Measurements from ENCODE around the gene UQCR10.

DNA sequence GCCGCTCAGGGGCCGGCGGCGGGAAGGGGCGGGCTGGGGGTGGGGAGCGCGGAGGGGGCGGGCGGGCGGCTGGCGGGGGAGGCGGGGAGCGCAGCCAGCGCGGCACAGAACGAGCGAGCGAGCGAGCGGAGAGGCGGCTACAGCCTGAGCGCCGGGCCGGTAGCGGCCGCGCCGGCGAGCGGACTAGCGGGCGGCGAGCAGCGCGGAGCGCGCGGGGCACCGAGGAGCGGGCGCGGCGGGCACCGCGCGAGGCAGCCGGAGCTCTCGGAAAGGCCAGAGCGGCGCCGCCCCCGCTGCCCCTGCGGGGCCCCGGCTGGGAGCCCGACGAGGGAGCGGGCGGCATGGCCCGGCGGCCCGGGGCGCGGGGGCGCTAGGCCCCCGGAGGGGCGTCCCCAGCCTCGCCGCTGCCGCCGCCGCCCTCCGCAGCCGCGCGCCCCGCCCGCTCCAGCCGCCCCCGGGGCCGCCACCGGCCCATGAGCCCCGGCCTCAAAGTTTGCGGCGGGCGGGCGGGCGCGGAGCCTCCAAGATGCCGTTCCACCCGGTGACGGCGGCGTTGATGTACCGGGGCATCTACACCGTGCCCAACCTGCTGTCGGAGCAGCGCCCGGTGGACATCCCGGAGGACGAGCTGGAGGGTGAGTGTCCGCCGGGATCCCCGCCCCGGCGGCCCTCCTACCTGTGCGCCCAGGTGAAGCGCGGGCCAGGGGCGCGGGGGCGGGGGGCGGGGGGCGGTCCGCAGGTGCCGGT is 47.1 kb upstream of the UQCR10 start, which contains the start of gene CABP7:
- TF ChIP-seq, protein P1, sequence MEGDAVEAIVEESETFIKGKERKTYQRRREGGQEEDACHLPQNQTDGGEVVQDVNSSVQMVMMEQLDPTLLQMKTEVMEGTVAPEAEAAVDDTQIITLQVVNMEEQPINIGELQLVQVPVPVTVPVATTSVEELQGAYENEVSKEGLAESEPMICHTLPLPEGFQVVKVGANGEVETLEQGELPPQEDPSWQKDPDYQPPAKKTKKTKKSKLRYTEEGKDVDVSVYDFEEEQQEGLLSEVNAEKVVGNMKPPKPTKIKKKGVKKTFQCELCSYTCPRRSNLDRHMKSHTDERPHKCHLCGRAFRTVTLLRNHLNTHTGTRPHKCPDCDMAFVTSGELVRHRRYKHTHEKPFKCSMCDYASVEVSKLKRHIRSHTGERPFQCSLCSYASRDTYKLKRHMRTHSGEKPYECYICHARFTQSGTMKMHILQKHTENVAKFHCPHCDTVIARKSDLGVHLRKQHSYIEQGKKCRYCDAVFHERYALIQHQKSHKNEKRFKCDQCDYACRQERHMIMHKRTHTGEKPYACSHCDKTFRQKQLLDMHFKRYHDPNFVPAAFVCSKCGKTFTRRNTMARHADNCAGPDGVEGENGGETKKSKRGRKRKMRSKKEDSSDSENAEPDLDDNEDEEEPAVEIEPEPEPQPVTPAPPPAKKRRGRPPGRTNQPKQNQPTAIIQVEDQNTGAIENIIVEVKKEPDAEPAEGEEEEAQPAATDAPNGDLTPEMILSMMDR (IDR thresholded peaks at IDR 0.05), result no peak
- TF ChIP-seq EP300 (IDR thresholded peaks at IDR 0.05) (no peak), POLR2A (IDR thresholded peaks at IDR 0.05) (no peak), POLR2AphosphoS5 (IDR thresholded peaks at IDR 0.05) (no peak)

All from gastroesophageal sphincter (tissue), 3 donors.